CD14-positive monocyte (primary cell): Measurements from ENCODE around the gene FNDC11. TPM values are rescaled to one million over a fixed set of nuclear protein-coding genes. Genes with fewer than 3 reads are reported as not detected.

Experiments used
- DNase-seq, 3 donors: peaks; one replicate each; pipeline ENCODE4 v3.0.0-alpha.2; 2011 to 2022
- H2AFZ ChIP-seq: 2 replicates; pipeline ENCODE4 v1.6.0; 2012; ENCODE audit warnings: mild to moderate bottlenecking, low read depth, low read length, inconsistent platforms; ENCODE audit not compliant: insufficient read depth, poor library complexity, severe bottlenecking
- H3K27ac ChIP-seq, 2 donors: 1 replicate in 1 of 2; 2 replicates in 1 of 2; pipeline ENCODE4 v1.5.1; 2012 to 2013; ENCODE audit warnings: low read length in 2 of 2, control low read depth in 1 of 2, inconsistent platforms in 1 of 2, low read depth in 1 of 2, mild to moderate bottlenecking in 1 of 2
- H3K27me3 ChIP-seq, 2 donors: one replicate each; pipeline versions ENCODE4 v1.6.0 to v1.6.1; 2011 to 2013; ENCODE audit warnings: low read length in 2 of 2; ENCODE audit not compliant: control insufficient read depth in 2 of 2, insufficient read depth in 2 of 2
- H3K36me3 ChIP-seq, 2 donors: replicated peaks in 1 of 2; 1 replicate in 1 of 2; 2 replicates in 1 of 2; pipeline versions ENCODE4 v1.5.1 to v1.6.1; 2012 to 2013; ENCODE audit warnings: low read length in 2 of 2, control low read depth in 1 of 2, inconsistent platforms in 1 of 2, mild to moderate bottlenecking in 1 of 2; ENCODE audit not compliant: insufficient read depth in 2 of 2, control insufficient read depth in 1 of 2
- H3K4me1 ChIP-seq, 2 donors: 1 replicate in 1 of 2; 2 replicates in 1 of 2; pipeline versions ENCODE4 v1.5.1 to v1.6.1; 2012 to 2013; ENCODE audit warnings: low read length in 2 of 2, control low read depth in 1 of 2, inconsistent platforms in 1 of 2, mild to moderate bottlenecking in 1 of 2, moderate library complexity in 1 of 2; ENCODE audit not compliant: insufficient read depth in 2 of 2, control insufficient read depth in 1 of 2
- H3K4me2 ChIP-seq: replicated peaks from 2 replicates; pipeline ENCODE3; 2012; ENCODE audit warnings: low read length, moderate library complexity, mild to moderate bottlenecking; ENCODE audit not compliant: poor library complexity, severe bottlenecking; ENCODE audit errors: extremely low read depth
- H3K4me3 ChIP-seq, 3 experiments: fragments of 200-600 bp in 1 of 3; sonication (generic) in 1 of 3; replicated peaks in 1 of 3; 1 replicate in 2 of 3; 2 replicates in 1 of 3; pipeline ENCODE4 v1.5.1; 2011 to 2013; ENCODE audit warnings: low read length in 3 of 3, mild to moderate bottlenecking in 3 of 3, control low read depth in 2 of 3, low read depth in 2 of 3, inconsistent platforms in 1 of 3, moderate library complexity in 1 of 3
- H3K79me2 ChIP-seq: 2 replicates; pipeline ENCODE4 v1.6.0; 2012; ENCODE audit warnings: mild to moderate bottlenecking, control low read depth, inconsistent platforms, low read length, moderate library complexity; ENCODE audit not compliant: insufficient read depth
- H3K9ac ChIP-seq: 2 replicates; pipeline ENCODE4 v1.6.0; 2017; ENCODE audit warnings: low read length, mild to moderate bottlenecking; ENCODE audit not compliant: insufficient read depth, poor library complexity, severe bottlenecking
- H3K9me3 ChIP-seq, 2 donors: replicated peaks in 1 of 2; 1 replicate in 1 of 2; 2 replicates in 1 of 2; pipeline versions ENCODE4 v1.5.1 to v1.6.1; 2012 to 2013; ENCODE audit warnings: low read length in 2 of 2, control low read depth in 1 of 2; ENCODE audit not compliant: control insufficient read depth in 1 of 2, insufficient read depth in 1 of 2
- H4K20me1 ChIP-seq: 2 replicates; pipeline ENCODE4 v1.6.0; 2012; ENCODE audit warnings: mild to moderate bottlenecking, low read length, control low read depth, moderate library complexity; ENCODE audit not compliant: insufficient read depth
- H3K27ac Mint-ChIP-seq, 7 donors: one replicate each; pipeline ENCODE4 v1.8.0; 2020; ENCODE audit warnings: mild to moderate bottlenecking in 7 of 7, mixed read lengths in 7 of 7, moderate library complexity in 6 of 7, inconsistent platforms in 2 of 7
- H3K27me3 Mint-ChIP-seq, 3 donors: one replicate each; pipeline ENCODE4 v1.8.0; 2021 to 2022; ENCODE audit warnings: low read depth in 3 of 3, mild to moderate bottlenecking in 3 of 3, mixed read lengths in 3 of 3, moderate library complexity in 3 of 3, inconsistent platforms in 1 of 3
- H3K36me3 Mint-ChIP-seq, 2 donors: one replicate each; pipeline ENCODE4 v1.8.0; 2020; ENCODE audit warnings: mixed read lengths in 2 of 2, inconsistent platforms in 1 of 2, mild to moderate bottlenecking in 1 of 2
- H3K4me1 Mint-ChIP-seq: one replicate; pipeline ENCODE4 v1.8.0; 2020; ENCODE audit warnings: mild to moderate bottlenecking, mixed read lengths
- H3K4me3 Mint-ChIP-seq, 2 donors: one replicate each; pipeline ENCODE4 v1.8.0; 2020; ENCODE audit warnings: mild to moderate bottlenecking in 2 of 2, mixed read lengths in 2 of 2, moderate library complexity in 1 of 2
- H3K9me3 Mint-ChIP-seq, 7 donors: one replicate each; pipeline ENCODE4 v1.8.0; 2020 to 2022; ENCODE audit warnings: mixed read lengths in 7 of 7, mild to moderate bottlenecking in 6 of 7, moderate library complexity in 6 of 7, inconsistent platforms in 2 of 7
- CTCF ChIP-seq: fragments of 200-600 bp; IDR thresholded peaks from one replicate; pipeline ENCODE4 v1.8.0; 2022; ENCODE audit warnings: antibody characterized with exemption, mild to moderate bottlenecking
- WGBS: methylation state at CpG from one replicate; pipeline ENCODE4 v1.1.5; 2013; ENCODE audit warnings: missing lambda C conversion rate; ENCODE audit not compliant: insufficient coverage; 5-methylcytosine and 5-hydroxymethylcytosine counted together
- intact Hi-C, 2 donors: fragments of 100-400 bp; cut with micrococcal nuclease; formaldehyde crosslinking; loops; one replicate each; pipeline versions ENCODE4 v1.15.0 to v1.15.1; 2023
- polyA plus RNA-seq, 3 donors: library from polyadenylated mRNA; depleted of rRNA in 1 of 3; unstranded in 2 of 3; stranded (reverse) in 1 of 3; fragments of 300-500 nt in 2 of 3; fragments of >200 nt in 1 of 3; fragmentation: Illumina TruSeq in 2 of 3; gene quantifications; 1 replicate in 2 of 3; 2 replicates in 1 of 3; pipeline ENCODE4 v1.2.3, GENCODE V29; 2012 to 2021

Gene FNDC11
- polyA plus RNA-seq, 3 donors, result 0.23 TPM; not detected in 2

GRCh38 chr20:63546256-63546955 lies 7.6 kb upstream of the FNDC11 start:
- Mint-ChIP-seq H3K27me3 (peaks cover 26 to 73% (median 44%) of the 10 kb centered on the region in 3 donors), H3K36me3 (no peaks in the 10 kb centered on the region), H3K4me3 (peak overlapping the region in 1 of 2 donors; percentile 42), H3K4me1 (peaks cover 2% of the 10 kb centered on the region), H3K9me3 (peaks cover 0 to 3% (median 0%) of the 10 kb centered on the region in 7 donors), H3K27ac (no peak overlapping the region)
- 93% methylated on average over 19 of the region's 20 CpGs for WGBS
- no peak overlapping the region for H3K4me2 ChIP-seq
- peaks cover 0 to 43% of the 10 kb centered on the region in 2 donors for H3K27me3 ChIP-seq
- no peak overlapping the region for H3K9ac ChIP-seq
- H3K4me1 ChIP-seq, result no peaks in the 10 kb centered on the region
- no peak overlapping the region for H3K4me3 ChIP-seq
- H3K79me2 ChIP-seq, result no peaks in the 10 kb centered on the region
- H3K36me3 ChIP-seq, result no peaks in the 10 kb centered on the region
- TF ChIP-seq CTCF, result no peak
- intact Hi-C loops, result no loop called here
- no peak for DNase-seq
- H4K20me1 ChIP-seq, result no peaks in the 10 kb centered on the region
- H3K27ac ChIP-seq, result no peak overlapping the region
- no peaks in the 10 kb centered on the region for H3K9me3 ChIP-seq
- no peak overlapping the region for H2AFZ ChIP-seq

- no peak for TF ChIP-seq CTCF
- DNase-seq, result no peak
- intact Hi-C loops, result no loop called here
- Histone ChIP-seq H3K36me3 (no peaks in the 10 kb centered on the region), H2AFZ (no peak overlapping the region), H3K27me3 (peaks cover 0 to 46% of the 10 kb centered on the region in 2 donors), H3K9ac (no peak overlapping the region), H3K4me3 (no peak overlapping the region), H3K4me1 (peaks cover 0 to under 1% of the 10 kb centered on the region in 2 donors), H3K27ac (no peak overlapping the region), H3K4me2 (no peak overlapping the region), H4K20me1 (no peaks in the 10 kb centered on the region), H3K9me3 (no peaks in the 10 kb centered on the region), H3K79me2 (no peaks in the 10 kb centered on the region)
- 65% methylated on average over 58 of the region's 58 CpGs for WGBS
- H3K9me3 Mint-ChIP-seq, result peaks cover 0 to 5% (median under 1%) of the 10 kb centered on the region in 7 donors
- no peaks in the 10 kb centered on the region for H3K36me3 Mint-ChIP-seq
- H3K4me1 Mint-ChIP-seq, result peaks cover 2% of the 10 kb centered on the region
- no peak overlapping the region for H3K27ac Mint-ChIP-seq
- peak overlapping the region in 1 of 2 donors; percentile 42 for H3K4me3 Mint-ChIP-seq
- H3K27me3 Mint-ChIP-seq, result peaks cover 33 to 78% (median 49%) of the 10 kb centered on the region in 3 donors
Observed at GRCh38 chr20:63546956-63547724, 6.8 kb upstream of the FNDC11 start.
